22Rv1 (cell line): ENCODE results near the gene GALNT17.

Source experiments
- CTCF ChIP-seq: fragments of 450-650 bp; IDR thresholded peaks from 2 replicates; pipeline ENCODE4 v1.5.1; 2017; ENCODE audit warnings: mild to moderate bottlenecking
- ZFX ChIP-seq: fragments of 450-650 bp; IDR thresholded peaks from 2 replicates; pipeline ENCODE4 v1.6.1; 2017; ENCODE audit warnings: antibody characterized with exemption, borderline replicate concordance

- TF ChIP-seq CTCF (no peak), ZFX (no peak)
Measured at GRCh38 chr7:71144963-71145362, 13.0 kb downstream of the GALNT17 start.
